NCI-H226 (cell line): ENCODE measurements around the gene KIF7.
"Not testable (repeated sequence)": the region's sequence is repeated elsewhere in the genome, so short reads cannot be mapped to it uniquely, and the experiment has no call there.

Experiments
- DNase-seq: peaks from one replicate; pipeline ENCODE4 v3.0.0-alpha.2; 2015

The KIF7 gene

DNA sequence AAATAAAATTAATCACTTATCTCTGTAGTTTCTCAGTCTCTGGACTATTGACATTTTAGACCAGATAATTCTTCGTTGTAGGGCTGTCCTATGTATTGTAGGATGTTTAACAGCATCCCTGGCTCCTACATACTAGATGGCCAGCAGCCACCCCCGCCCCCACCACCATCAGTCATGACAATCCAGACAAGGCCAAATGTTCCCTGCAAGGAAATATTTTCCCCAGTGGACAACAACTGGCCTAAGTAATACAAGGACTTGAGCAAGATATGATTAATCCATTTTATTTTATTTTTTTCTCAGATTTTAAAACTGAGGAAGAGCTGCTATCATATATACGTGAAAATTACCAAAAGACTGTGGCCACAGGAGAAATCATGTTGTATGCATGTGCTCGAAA, 56.2 kb downstream of the KIF7 start:
- DNase-seq = no peak

DNA sequence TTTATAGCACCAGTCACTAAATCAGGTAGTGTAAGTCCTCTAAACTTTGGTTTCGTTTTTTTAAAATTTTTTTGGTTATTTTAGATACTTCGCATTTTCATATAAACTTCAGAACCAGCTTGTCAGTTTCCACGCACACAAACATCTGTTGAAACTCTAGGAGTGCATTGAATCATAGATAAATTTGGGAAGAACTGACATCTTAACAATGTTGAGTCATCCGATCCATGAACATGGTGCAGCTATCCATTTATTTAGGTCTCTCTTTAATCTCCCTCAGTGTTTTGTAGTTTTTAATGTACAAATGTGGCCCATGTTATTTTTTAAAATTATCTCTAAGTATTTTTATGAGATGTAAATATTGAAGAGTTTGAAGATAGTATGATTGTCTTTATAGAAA, 62.2 kb downstream of the KIF7 start:
- no peak for DNase-seq

DNA sequence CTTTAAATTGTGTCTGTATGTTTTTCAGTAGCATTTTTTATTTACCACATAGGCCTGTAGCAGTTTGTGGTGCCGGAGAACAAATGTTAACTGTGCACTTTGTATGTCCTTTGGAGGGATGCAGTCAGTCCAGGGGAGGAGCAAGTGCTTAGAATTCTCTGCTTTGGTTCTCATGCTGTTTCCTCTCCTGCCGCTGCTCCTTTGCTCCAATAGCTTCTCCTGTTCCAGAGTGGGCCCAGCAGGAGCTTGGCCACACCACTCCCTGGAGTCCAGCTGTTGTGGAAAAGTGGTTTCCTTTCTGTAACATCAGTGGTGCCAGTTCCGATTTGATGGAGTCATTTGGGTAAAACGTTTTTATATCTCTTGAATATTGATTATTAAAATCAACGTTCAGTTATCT, 63.4 kb downstream of the KIF7 start:
- DNase-seq = no peak

DNA sequence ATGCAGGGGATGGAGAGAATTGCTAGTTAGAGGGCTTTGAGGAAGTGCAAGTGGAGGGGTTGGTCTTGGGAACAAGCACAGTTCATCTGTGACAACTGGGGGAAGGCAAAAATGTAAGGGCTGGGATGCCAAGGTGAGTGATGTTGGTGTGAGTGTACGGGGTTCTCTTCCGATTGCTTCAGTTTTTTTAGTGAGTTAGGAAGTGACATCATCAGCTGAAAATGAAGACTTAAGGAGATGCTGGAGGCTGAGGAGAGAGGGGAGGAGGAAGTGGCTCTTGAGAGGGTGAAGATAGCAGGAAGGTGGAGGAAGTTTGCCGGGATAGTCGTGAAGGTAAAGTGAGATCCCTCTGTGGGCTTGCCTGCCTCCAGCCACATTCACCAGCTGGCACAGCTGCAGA, 67.3 kb downstream of the KIF7 start:
- peak; percentile 90 for DNase-seq

DNA sequence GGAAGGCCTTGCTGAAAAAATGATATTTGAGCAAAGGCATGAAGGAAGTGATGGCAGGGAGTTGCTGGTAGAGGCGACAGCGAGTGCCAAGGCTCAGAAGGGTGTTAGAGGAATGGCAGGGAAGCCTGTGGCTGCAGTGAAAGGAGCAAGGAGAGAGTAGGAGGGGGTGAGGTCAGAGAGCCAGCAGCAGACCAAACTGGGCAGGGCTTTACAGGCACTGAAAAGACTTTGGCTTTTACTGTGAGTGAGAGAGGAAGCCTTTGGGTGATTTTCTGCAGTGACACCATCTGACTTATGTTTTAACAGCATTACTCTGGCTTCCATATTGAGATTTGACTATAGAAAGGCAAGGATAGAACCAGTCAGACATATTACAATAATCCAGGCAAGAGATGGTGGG, 68.6 kb downstream of the KIF7 start:
- no peak for DNase-seq

DNA sequence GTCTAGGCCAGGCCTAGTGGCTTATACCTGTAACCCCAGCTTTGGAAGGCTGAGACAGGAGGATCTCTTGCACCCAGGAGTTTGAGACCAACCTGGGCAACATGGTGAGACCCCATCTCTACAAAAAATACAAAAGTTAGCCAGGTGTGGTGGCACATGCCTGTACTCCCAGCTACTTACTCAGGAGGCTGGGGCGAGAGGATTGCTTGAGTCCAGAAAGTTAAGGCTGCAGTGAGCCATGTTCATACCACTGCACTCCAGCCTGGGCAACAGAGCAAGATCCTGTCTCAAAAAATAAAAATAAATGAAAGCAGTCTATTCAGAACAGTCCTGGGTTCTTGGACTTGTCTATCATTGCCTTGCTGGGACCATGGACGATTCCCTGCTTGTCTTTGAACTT, 74.5 kb downstream of the KIF7 start:
- not testable (repeated sequence) for DNase-seq

DNA sequence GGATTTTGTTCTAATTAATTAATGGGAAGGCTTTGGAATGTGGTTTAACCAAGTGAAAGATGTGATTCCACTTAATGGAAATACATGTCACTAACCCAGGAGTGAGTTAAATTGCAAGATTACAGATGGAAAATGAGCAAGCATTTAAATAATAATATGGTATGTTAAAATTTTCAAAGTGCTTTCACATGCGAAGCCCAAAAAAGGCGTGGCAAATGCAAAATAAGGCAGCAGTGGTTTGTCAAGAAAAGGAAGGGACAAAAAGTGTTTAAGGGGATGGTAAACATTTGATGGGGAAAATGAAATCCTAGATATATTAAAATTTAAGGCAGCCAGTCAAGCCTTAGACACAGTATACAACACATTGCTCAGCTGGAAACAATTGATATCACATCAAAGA, 77.1 kb downstream of the KIF7 start:
- DNase-seq = no peak
